SK-N-SH (cell line): Measurements from ENCODE around the gene LSM5. TPM values are rescaled to one million over a fixed set of nuclear protein-coding genes. Genes with fewer than 3 reads are reported as not detected.

Experiments
- CTCF ChIA-PET: fragments of 300-600, 350-600 bp; formaldehyde crosslinking; extraction: SDS; loops from one replicate; lab custom pipeline; 2021; lab: Yijun Ruan, JAX
- POLR2A ChIA-PET: fragments of 350-600 bp; sonication (Branson Sonifier 250); formaldehyde crosslinking; extraction: SDS; loops from one replicate; lab custom pipeline; 2020; ENCODE audit warnings: antibody characterized with exemption, inconsistent platforms; lab: Yijun Ruan, JAX
- DNase-seq: peaks from one replicate; pipeline ENCODE4 v3.0.0; 2012
- H2AFZ ChIP-seq: fragments of 200-600 bp; sonication (generic); 2 replicates; pipeline ENCODE4 v1.8.1; 2016; ENCODE audit warnings: antibody characterized with exemption, mild to moderate bottlenecking, low read depth
- H3F3A ChIP-seq: fragments of 200-600 bp; sonication (generic); replicated peaks from 2 replicates; pipeline ENCODE3; 2016; ENCODE audit warnings: antibody characterized with exemption, mild to moderate bottlenecking; ENCODE audit not compliant: insufficient read depth
- H3K27ac ChIP-seq, 2 experiments: fragments of 200-500 bp in 1 of 2; fragments of 200-600 bp in 1 of 2; sonication (Bioruptor generic) in 1 of 2; sonication (generic), shearing (Covaris generic) in 1 of 2; 2 replicates each; pipeline versions ENCODE4 v1.5.1 to v1.6.1; 2014 to 2016; ENCODE audit warnings: low read depth in 2 of 2, inconsistent platforms in 1 of 2, low read length in 1 of 2, mild to moderate bottlenecking in 1 of 2, mixed read lengths in 1 of 2
- H3K27me3 ChIP-seq: fragments of 200-600 bp; sonication (generic), shearing (Covaris generic); 2 replicates; pipeline ENCODE4 v1.6.1; 2016; ENCODE audit warnings: mixed run types; ENCODE audit not compliant: insufficient read depth
- H3K36me3 ChIP-seq, 2 experiments: fragments of 200-500 bp in 1 of 2; fragments of 200-600 bp in 1 of 2; sonication (Bioruptor generic) in 1 of 2; sonication (generic) in 1 of 2; replicated peaks in 1 of 2; 2 replicates each; pipeline versions ENCODE3 to v1.5.1; 2014 to 2016; ENCODE audit warnings: low read length in 1 of 2, mild to moderate bottlenecking in 1 of 2; ENCODE audit not compliant: insufficient read depth in 2 of 2, control insufficient read depth in 1 of 2
- H3K4me1 ChIP-seq, 2 experiments: fragments of 200-500 bp in 1 of 2; fragments of 200-600 bp in 1 of 2; sonication (Bioruptor generic) in 1 of 2; sonication (generic), shearing (Covaris generic) in 1 of 2; 2 replicates each; pipeline versions ENCODE4 v1.5.1 to v1.6.1; 2014 to 2016; ENCODE audit warnings: low read depth in 1 of 2, low read length in 1 of 2, mixed run types in 1 of 2; ENCODE audit not compliant: insufficient read depth in 2 of 2, control insufficient read depth in 1 of 2
- H3K4me2 ChIP-seq: fragments of 200-600 bp; sonication (generic), shearing (Covaris generic); 2 replicates; pipeline ENCODE4 v1.6.1; 2017; ENCODE audit warnings: mixed run types
- H3K4me3 ChIP-seq, 2 experiments: fragments of 200-500 bp in 1 of 2; fragments of 200-600 bp in 1 of 2; sonication (Bioruptor generic) in 1 of 2; sonication (generic), shearing (Covaris generic) in 1 of 2; 2 replicates each; pipeline versions ENCODE4 v1.5.1 to v1.8.1; 2014 to 2016; ENCODE audit warnings: low read depth in 2 of 2, inconsistent platforms in 1 of 2, low read length in 1 of 2, mild to moderate bottlenecking in 1 of 2, mixed read lengths in 1 of 2, moderate library complexity in 1 of 2
- H3K79me2 ChIP-seq: fragments of 200-600 bp; sonication (generic); 2 replicates; pipeline ENCODE4 v1.8.1; 2017; ENCODE audit warnings: mild to moderate bottlenecking; ENCODE audit not compliant: insufficient read depth
- H3K9ac ChIP-seq: fragments of 200-600 bp; sonication (generic); 2 replicates; pipeline ENCODE4 v1.6.1; 2017; ENCODE audit warnings: mixed run types
- H3K9me2 ChIP-seq: fragments of 200-600 bp; sonication (generic); 2 replicates; pipeline ENCODE4 v1.6.1; 2017; ENCODE audit warnings: mixed run types
- H3K9me3 ChIP-seq: fragments of 200-600 bp; sonication (generic); 2 replicates; pipeline ENCODE4 v1.6.1; 2017; ENCODE audit warnings: mixed run types, mild to moderate bottlenecking, moderate library complexity
- H4K20me1 ChIP-seq: fragments of 200-600 bp; sonication (generic); 2 replicates; pipeline ENCODE4 v1.6.1; 2017; ENCODE audit warnings: mild to moderate bottlenecking, mixed run types; ENCODE audit not compliant: insufficient read depth
- CHD2 ChIP-seq: fragments of 150-350 bp; IDR thresholded peaks from 2 replicates; pipeline ENCODE4 v1.6.1; 2018; ENCODE audit warnings: low read length; ENCODE audit not compliant: partially characterized antibody
- FOSL2 ChIP-seq: IDR thresholded peaks from 2 replicates; pipeline ENCODE4 v1.4.0; 2012; ENCODE audit warnings: low read depth, mild to moderate bottlenecking, moderate library complexity, borderline replicate concordance
- FOXJ3 ChIP-seq: sonication (generic); formaldehyde crosslinking; IDR thresholded peaks from 2 replicates; pipeline ENCODE4 v1.5.1; 2020; ENCODE audit warnings: mild to moderate bottlenecking, missing genetic modification reagents
- NRF1 ChIP-seq: IDR thresholded peaks from 2 replicates; pipeline ENCODE4 v1.6.1; 2012; ENCODE audit warnings: low read depth, mild to moderate bottlenecking, low read length
- POLR2AphosphoS5 ChIP-seq: IDR thresholded peaks from 2 replicates; pipeline ENCODE4 v1.6.1; 2012; ENCODE audit warnings: low read depth, low read length
- RAD21 ChIP-seq: IDR thresholded peaks from 2 replicates; pipeline ENCODE4 v1.6.1; 2012; ENCODE audit warnings: mild to moderate bottlenecking, low read length
- RCOR1 ChIP-seq: fragments of 150-350 bp; IDR thresholded peaks from 2 replicates; pipeline ENCODE4 v1.6.1; 2017; ENCODE audit warnings: antibody characterized with exemption, low read length
- RFX5 ChIP-seq: IDR thresholded peaks from 2 replicates; pipeline ENCODE4 v1.6.1; 2012; ENCODE audit warnings: mild to moderate bottlenecking, improper control_type of control experiment, low read length
- SIN3A ChIP-seq: IDR thresholded peaks from 2 replicates; pipeline ENCODE4 v1.6.1; 2012; ENCODE audit warnings: low read depth, mild to moderate bottlenecking, low read length, moderate library complexity, borderline replicate concordance
- SMC3 ChIP-seq: IDR thresholded peaks from 2 replicates; pipeline ENCODE4 v1.6.1; 2012; ENCODE audit warnings: low read depth, low read length, improper control_type of control experiment
- TAF1 ChIP-seq: IDR thresholded peaks from 2 replicates; pipeline ENCODE4 v1.6.1; 2012; ENCODE audit warnings: low read depth, mild to moderate bottlenecking, low read length, moderate library complexity, borderline replicate concordance
- polyA plus RNA-seq, 3 experiments: library from polyadenylated mRNA; depleted of rRNA; stranded (reverse); fragments of >200 nt; gene quantifications; 2 replicates each; pipeline ENCODE4 v1.2.3, GENCODE V29; 2012
- TF ChIP-seq, protein P1 (sequence below): IDR thresholded peaks from 2 replicates; pipeline ENCODE4 v1.4.0; 2012; ENCODE audit warnings: low read depth, borderline replicate concordance
- TF ChIP-seq, protein P2 (sequence below): IDR thresholded peaks from 2 replicates; pipeline ENCODE4 v1.4.0; 2012; ENCODE audit warnings: low read depth, borderline replicate concordance
- TF ChIP-seq, protein P3 (sequence below): IDR thresholded peaks from 2 replicates; pipeline ENCODE4 v1.6.1; 2012; ENCODE audit warnings: mild to moderate bottlenecking, low read depth, low read length, moderate library complexity

LSM5 gene
- polyA plus RNA-seq, 1 of the 3 experiments (the other 2 are of a cell fraction): 21.2 TPM

DNA sequence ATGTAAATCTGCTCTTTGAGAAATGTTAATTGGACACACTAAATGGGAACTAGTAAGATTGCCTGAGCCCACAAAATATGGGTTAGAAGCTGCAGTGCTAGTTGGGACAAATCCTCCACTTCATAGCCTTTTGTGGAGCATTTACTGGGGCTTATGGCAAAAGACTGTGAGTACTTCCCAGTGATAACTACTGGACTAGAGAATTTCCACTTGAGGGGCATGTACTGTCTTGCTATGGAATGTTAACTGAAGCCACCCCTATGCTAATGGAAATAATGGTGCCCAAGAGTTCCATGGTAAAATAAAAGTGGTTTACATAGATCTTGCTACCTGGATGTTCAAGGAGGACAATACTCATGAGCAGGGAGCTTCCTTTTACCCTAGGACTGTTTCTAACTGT lies 34.5 kb upstream of the LSM5 start:
- Histone ChIP-seq H3K4me1 (no peaks in the 10 kb centered on the region), H3K9ac (no peak overlapping the region), H3K4me2 (no peak overlapping the region), H2AFZ (no peak overlapping the region), H3F3A (peaks cover under 1% of the 10 kb centered on the region), H3K79me2 (peaks cover 85% of the 10 kb centered on the region), H3K9me3 (peaks cover 2% of the 10 kb centered on the region; the same call in 1 of the 2 replicates), H4K20me1 (peaks cover 13% of the 10 kb centered on the region; the same call in 1 of the 2 replicates), H3K27me3 (no peaks in the 10 kb centered on the region), H3K9me2 (no peaks in the 10 kb centered on the region), H3K27ac (no peak overlapping the region), H3K4me3 (no peak overlapping the region), H3K36me3 (peaks cover 0 to 12% of the 10 kb centered on the region in 2 experiments)
- ChIA-PET CTCF (no interaction called here), POLR2A (no interaction called here)
- TF ChIP-seq, protein P1, sequence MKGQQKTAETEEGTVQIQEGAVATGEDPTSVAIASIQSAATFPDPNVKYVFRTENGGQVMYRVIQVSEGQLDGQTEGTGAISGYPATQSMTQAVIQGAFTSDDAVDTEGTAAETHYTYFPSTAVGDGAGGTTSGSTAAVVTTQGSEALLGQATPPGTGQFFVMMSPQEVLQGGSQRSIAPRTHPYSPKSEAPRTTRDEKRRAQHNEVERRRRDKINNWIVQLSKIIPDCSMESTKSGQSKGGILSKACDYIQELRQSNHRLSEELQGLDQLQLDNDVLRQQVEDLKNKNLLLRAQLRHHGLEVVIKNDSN: no peak
- TF ChIP-seq RAD21 (no peak), CHD2 (no peak), SIN3A (no peak), SMC3 (no peak), RFX5 (no peak), FOSL2 (no peak), RCOR1 (no peak), FOXJ3 (CRISPR knock-in tag) (no peak), NRF1 (no peak), POLR2AphosphoS5 (no peak), TAF1 (no peak)
- TF ChIP-seq, protein P2, sequence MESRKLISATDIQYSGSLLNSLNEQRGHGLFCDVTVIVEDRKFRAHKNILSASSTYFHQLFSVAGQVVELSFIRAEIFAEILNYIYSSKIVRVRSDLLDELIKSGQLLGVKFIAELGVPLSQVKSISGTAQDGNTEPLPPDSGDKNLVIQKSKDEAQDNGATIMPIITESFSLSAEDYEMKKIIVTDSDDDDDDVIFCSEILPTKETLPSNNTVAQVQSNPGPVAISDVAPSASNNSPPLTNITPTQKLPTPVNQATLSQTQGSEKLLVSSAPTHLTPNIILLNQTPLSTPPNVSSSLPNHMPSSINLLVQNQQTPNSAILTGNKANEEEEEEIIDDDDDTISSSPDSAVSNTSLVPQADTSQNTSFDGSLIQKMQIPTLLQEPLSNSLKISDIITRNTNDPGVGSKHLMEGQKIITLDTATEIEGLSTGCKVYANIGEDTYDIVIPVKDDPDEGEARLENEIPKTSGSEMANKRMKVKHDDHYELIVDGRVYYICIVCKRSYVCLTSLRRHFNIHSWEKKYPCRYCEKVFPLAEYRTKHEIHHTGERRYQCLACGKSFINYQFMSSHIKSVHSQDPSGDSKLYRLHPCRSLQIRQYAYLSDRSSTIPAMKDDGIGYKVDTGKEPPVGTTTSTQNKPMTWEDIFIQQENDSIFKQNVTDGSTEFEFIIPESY: no peak
- TF ChIP-seq, protein P3, sequence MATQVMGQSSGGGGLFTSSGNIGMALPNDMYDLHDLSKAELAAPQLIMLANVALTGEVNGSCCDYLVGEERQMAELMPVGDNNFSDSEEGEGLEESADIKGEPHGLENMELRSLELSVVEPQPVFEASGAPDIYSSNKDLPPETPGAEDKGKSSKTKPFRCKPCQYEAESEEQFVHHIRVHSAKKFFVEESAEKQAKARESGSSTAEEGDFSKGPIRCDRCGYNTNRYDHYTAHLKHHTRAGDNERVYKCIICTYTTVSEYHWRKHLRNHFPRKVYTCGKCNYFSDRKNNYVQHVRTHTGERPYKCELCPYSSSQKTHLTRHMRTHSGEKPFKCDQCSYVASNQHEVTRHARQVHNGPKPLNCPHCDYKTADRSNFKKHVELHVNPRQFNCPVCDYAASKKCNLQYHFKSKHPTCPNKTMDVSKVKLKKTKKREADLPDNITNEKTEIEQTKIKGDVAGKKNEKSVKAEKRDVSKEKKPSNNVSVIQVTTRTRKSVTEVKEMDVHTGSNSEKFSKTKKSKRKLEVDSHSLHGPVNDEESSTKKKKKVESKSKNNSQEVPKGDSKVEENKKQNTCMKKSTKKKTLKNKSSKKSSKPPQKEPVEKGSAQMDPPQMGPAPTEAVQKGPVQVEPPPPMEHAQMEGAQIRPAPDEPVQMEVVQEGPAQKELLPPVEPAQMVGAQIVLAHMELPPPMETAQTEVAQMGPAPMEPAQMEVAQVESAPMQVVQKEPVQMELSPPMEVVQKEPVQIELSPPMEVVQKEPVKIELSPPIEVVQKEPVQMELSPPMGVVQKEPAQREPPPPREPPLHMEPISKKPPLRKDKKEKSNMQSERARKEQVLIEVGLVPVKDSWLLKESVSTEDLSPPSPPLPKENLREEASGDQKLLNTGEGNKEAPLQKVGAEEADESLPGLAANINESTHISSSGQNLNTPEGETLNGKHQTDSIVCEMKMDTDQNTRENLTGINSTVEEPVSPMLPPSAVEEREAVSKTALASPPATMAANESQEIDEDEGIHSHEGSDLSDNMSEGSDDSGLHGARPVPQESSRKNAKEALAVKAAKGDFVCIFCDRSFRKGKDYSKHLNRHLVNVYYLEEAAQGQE: no peak
- DNase-seq: no peak
